ENCODE data around the gene AADAT. TPM values are rescaled to one million over a fixed set of nuclear protein-coding genes. Genes with fewer than 3 reads are reported as not detected.
"Not testable (repeated sequence)": the region's sequence is repeated elsewhere in the genome, so short reads cannot be mapped to it uniquely, and the experiment has no call there.

The AADAT gene
- total RNA-seq, 1 experiment from 2014 or later: 13.3 TPM

DNA sequence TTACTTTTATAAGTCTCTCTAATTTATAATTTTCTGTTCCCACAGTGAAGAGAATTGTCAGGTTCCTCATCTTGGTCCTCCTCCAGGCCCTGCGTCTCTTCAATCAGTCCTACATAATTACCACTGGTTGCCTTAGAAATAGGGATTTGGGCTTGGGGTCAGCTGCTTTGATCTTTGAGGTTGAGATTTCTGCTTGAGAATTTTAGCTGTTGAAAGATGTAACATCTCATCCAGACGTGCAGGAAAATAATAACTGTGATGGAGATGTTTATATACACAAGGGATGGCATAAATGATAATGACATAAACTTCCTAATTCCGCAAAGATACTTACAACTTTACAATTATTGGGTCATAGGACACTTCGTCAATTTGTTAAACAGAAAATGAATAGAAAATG lies 30.3 kb downstream of the AADAT start:
- no peaks in the 10 kb centered on the region for H3K27me3 ChIP-seq
- H3K4me3 ChIP-seq: no peak overlapping the region
- peaks cover 27% of the 10 kb centered on the region for H3K36me3 ChIP-seq
- H3K4me1 ChIP-seq: peaks cover 8% of the 10 kb centered on the region
- no peak overlapping the region for H3K27ac ChIP-seq
- H3K9me3 ChIP-seq (replicated peaks): no peaks in the 10 kb centered on the region
- DNase-seq: no peak

GRCh38 chr4:170058826-170059225 lies 30.9 kb downstream of the AADAT start:
- Histone ChIP-seq H3K9me3 (replicated peaks) (no peaks in the 10 kb centered on the region), H3K36me3 (peaks cover 27% of the 10 kb centered on the region), H3K27ac (no peak overlapping the region), H3K4me3 (no peak overlapping the region), H3K27me3 (no peaks in the 10 kb centered on the region), H3K4me1 (peaks cover 8% of the 10 kb centered on the region)
- no peak for DNase-seq

DNA sequence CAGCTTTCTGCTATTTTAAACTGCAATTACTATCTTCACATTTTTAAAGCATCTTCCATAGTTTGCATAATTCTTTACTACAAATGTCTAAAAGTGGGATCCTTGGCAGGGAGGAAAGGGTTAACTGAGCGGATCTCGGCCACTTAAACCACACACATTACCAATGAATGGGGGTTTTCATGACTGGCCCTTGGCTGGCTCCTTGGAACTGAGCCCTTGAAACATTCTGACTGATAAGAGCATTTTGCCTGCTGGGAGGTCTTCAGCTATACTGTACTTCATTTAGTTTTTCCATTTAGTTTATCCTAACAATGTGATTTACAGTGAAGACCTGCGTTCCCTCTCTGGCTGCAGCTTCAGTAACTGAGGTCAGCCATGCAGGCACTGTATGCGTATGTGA lies 31.9 kb downstream of the AADAT start:
- no peak overlapping the region for H3K4me3 ChIP-seq
- H3K27me3 ChIP-seq: no peaks in the 10 kb centered on the region
- H3K27ac ChIP-seq: no peak overlapping the region
- peaks cover 23% of the 10 kb centered on the region for H3K36me3 ChIP-seq
- peaks cover 8% of the 10 kb centered on the region for H3K4me1 ChIP-seq
- no peaks in the 10 kb centered on the region for H3K9me3 ChIP-seq (replicated peaks)
- DNase-seq: peak; percentile 9 to 36

DNA sequence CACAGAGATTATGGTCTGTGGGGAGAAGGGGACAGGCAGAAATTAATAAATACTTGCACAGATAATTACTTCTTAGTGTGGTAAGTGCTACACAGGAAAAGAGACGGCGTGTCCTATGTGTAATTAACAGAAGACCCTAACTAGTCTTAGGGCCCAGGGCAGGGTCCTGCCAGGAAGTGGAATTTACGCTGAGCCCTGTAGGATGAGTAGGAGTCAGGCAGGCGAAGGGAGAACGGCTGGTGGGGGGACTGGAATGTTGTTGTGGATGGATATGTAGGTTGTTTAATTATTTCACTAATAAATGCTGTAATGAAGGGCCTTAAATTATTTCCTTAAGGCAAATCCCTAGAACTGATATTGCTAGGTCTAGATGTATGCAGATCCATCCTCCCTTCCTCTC lies 36.8 kb downstream of the AADAT start:
- DNase-seq: no peak
- Histone ChIP-seq H3K36me3 (peaks cover 4% of the 10 kb centered on the region; the same call in 1 of the 2 replicates), H3K27me3 (no peaks in the 10 kb centered on the region), H3K9me3 (replicated peaks) (no peaks in the 10 kb centered on the region), H3K4me1 (no peaks in the 10 kb centered on the region), H3K27ac (no peak overlapping the region), H3K4me3 (no peak overlapping the region)

DNA sequence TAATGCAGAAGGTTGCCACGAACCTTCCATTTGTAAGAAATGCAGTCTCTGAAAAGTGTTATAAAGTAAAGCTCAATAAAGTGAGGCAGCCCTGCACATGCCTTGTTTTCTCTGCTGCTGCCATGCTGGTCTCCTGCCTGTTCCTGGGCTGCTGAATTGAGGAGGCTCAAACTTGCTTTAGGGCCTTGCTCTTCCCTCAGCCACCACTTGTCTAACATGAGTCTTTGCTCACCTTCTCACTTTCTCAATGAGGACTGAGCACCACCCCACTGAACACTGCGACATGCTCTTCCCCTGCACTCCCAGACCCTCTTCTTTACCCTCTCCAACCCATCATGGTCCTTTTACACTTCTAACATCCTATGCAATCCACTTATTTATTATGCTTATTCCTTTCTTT lies 38.4 kb downstream of the AADAT start:
- Histone ChIP-seq H3K9me3 (replicated peaks) (no peaks in the 10 kb centered on the region), H3K27ac (no peak overlapping the region), H3K36me3 (no peaks in the 10 kb centered on the region), H3K4me1 (no peaks in the 10 kb centered on the region), H3K27me3 (no peaks in the 10 kb centered on the region), H3K4me3 (no peak overlapping the region)
- DNase-seq: no peak

DNA sequence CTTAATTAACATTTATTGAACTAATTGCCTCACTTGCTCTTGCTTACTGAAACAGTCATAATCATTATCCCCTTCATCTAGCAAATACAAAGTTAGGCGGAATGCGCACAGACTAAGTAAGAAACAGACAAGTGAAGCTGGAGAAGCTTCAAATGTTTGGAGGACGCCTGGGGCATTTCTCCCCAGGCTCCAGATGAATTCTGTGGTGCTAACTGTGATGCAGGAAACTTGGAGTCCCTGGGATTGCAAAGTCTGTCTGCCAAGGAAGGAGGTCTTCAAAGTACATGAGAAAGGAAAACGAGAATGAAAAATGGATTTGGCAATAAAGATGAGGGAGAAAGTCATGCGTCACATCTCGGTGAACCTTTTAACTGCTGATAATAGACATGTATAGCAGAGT lies 40.0 kb downstream of the AADAT start:
- H3K4me3 ChIP-seq: no peak overlapping the region
- H3K27me3 ChIP-seq: no peaks in the 10 kb centered on the region
- H3K27ac ChIP-seq: no peak overlapping the region
- no peak for DNase-seq
- H3K36me3 ChIP-seq: no peaks in the 10 kb centered on the region
- no peaks in the 10 kb centered on the region for H3K9me3 ChIP-seq (replicated peaks)
- no peaks in the 10 kb centered on the region for H3K4me1 ChIP-seq

- no peaks in the 10 kb centered on the region for H3K36me3 ChIP-seq
- DNase-seq: peak; percentile 34 to 72
- H3K4me3 ChIP-seq: no peak overlapping the region
- H3K9me3 ChIP-seq (replicated peaks): no peaks in the 10 kb centered on the region
- H3K27me3 ChIP-seq: no peaks in the 10 kb centered on the region
- H3K27ac ChIP-seq: no peak overlapping the region
- H3K4me1 ChIP-seq: no peaks in the 10 kb centered on the region
These were observed 41.9 kb downstream of the AADAT start for GRCh38 chr4:170047771-170048354.

- not testable (repeated sequence) for H3K27me3 ChIP-seq; H3K36me3 ChIP-seq; DNase-seq; H3K9me3 ChIP-seq (replicated peaks); H3K27ac ChIP-seq; H3K4me1 ChIP-seq; H3K4me3 ChIP-seq
These were observed 43.6 kb downstream of the AADAT start for GRCh38 chr4:170046156-170046555.

DNA sequence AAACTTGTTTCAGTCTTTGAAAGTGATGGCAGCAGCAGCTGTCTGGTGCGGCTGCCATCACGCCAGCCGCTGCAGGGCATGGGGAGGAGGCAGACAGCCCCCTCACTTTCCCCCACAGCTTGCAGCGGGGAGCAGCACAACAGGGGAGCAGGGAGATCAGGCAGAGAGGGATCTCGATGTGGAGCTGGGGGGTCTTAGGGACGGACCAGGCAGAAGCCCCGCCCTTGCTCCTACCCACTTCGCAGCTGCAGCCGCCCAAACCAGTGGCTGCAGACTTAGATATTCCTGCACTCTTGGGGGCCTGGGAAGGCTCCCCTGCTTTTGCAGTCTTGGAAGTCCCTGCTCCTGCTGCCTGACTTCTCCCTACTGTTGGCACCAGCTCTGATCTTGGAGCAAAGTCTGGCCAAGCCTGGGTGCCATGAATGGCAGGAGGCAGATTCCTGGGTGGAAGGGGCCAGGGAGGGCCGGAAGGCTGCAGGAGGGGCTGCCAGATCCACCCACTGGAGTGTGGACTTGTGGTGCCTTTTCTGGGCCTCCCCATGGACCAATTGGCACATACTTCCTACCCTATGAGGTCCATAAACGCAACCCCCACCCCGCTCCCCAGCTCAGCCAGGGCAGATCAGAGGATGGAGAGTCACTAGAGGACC lies 49.6 kb downstream of the AADAT start:
- Histone ChIP-seq H3K4me3 (no peak overlapping the region), H3K4me1 (no peaks in the 10 kb centered on the region), H3K27me3 (no peaks in the 10 kb centered on the region), H3K9me3 (replicated peaks) (no peaks in the 10 kb centered on the region), H3K27ac (no peak overlapping the region), H3K36me3 (no peaks in the 10 kb centered on the region)
- DNase-seq: no peak

GRCh38 chr4:170038769-170039168 lies 51.0 kb downstream of the AADAT start:
- H3K9me3 ChIP-seq (replicated peaks): no peaks in the 10 kb centered on the region
- no peaks in the 10 kb centered on the region for H3K4me1 ChIP-seq
- no peak overlapping the region for H3K4me3 ChIP-seq
- H3K27ac ChIP-seq: no peak overlapping the region
- H3K36me3 ChIP-seq: no peaks in the 10 kb centered on the region
- no peak for DNase-seq
- H3K27me3 ChIP-seq: no peaks in the 10 kb centered on the region

DNA sequence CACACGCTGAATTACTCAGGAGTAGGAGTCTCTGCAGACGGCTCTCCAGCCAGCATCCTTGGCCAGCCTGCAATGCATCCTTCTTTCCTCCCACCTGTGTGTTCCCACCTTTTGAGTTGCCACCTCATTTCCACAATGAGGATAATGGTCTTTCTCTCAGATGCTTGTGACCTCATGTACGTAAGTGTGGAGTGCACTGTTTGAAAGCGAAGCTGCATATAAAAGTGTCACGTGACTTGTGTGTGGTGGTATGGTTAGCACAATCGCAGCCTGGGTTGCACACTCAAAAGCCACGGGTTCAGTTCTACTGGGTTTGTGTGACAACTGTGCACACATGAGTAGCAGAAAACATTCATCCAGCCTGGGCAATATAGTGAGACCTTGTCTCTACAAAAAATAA lies 51.5 kb downstream of the AADAT start:
- Histone ChIP-seq H3K4me3 (no peak overlapping the region), H3K4me1 (no peaks in the 10 kb centered on the region), H3K9me3 (replicated peaks) (no peaks in the 10 kb centered on the region), H3K27ac (no peak overlapping the region), H3K36me3 (no peaks in the 10 kb centered on the region), H3K27me3 (no peaks in the 10 kb centered on the region)
- no peak for DNase-seq

DNA sequence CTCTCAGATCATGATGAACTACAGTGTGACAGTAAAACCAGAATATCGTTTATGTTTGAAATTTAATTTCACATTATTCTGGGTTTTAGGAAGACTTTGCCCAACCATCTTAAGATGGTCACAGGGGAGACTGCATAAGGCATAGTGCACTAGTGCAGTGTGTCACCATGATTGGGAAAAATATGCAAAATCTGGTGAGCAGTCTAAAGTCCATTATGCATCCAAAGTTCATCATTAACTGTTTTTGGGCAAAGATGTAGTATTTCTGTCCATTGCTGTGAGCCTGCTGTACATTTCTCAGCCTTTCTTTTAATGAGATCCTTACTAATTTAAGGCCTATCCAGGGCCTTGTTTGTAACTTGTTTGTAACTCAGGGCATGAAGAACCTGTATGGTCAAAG lies 52.3 kb downstream of the AADAT start:
- no peak overlapping the region for H3K4me3 ChIP-seq
- H3K27me3 ChIP-seq: no peaks in the 10 kb centered on the region
- no peaks in the 10 kb centered on the region for H3K36me3 ChIP-seq
- no peak overlapping the region for H3K27ac ChIP-seq
- H3K4me1 ChIP-seq: no peaks in the 10 kb centered on the region
- no peaks in the 10 kb centered on the region for H3K9me3 ChIP-seq (replicated peaks)
- DNase-seq: no peak

DNA sequence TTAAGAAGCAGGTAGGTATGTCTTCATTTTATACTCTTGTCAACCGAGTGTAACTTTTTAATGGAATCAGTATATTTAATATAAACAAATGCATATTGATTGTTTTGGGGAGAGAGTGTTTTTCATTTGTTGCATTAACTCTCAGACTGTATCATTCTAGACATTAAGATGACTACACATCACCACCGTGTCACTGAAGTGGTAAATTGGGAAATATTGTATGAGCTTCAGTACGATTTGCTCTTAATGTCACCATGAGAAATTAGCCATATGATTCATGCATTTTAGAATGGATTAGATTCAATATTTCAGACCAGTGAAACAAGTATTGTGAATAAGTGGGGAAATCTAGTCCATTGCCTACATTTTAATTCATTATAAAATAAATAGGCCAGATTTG lies 53.9 kb downstream of the AADAT start:
- no peaks in the 10 kb centered on the region for H3K4me1 ChIP-seq
- DNase-seq: no peak
- no peaks in the 10 kb centered on the region for H3K36me3 ChIP-seq
- H3K4me3 ChIP-seq: no peak overlapping the region
- H3K9me3 ChIP-seq (replicated peaks): no peaks in the 10 kb centered on the region
- H3K27me3 ChIP-seq: no peaks in the 10 kb centered on the region
- no peak overlapping the region for H3K27ac ChIP-seq

GRCh38 chr4:170035231-170035630 lies 54.5 kb downstream of the AADAT start:
- no peak for DNase-seq
- Histone ChIP-seq H3K27ac (no peak overlapping the region), H3K9me3 (replicated peaks) (no peaks in the 10 kb centered on the region), H3K4me3 (no peak overlapping the region), H3K36me3 (no peaks in the 10 kb centered on the region), H3K27me3 (no peaks in the 10 kb centered on the region), H3K4me1 (no peaks in the 10 kb centered on the region)

DNA sequence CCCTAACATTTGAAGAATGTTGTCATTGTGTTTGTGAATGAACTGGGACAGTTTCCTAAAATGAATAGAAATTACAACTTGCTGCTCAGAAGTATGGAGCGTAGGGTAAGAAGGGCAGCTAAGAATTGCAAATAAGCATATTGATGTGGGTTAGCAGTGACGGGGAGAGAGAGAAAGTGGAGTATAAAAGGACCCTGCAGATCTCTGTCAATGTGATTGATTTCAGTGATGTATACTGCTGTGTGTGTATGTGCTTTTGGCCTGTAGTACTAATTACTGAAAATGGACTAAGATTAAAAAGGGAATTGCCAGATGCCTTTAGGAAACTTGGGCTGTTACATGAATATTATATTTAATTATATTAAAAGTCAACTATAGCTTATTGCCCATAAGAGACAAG lies 55.8 kb downstream of the AADAT start:
- DNase-seq: no peak
- Histone ChIP-seq H3K9me3 (replicated peaks) (no peaks in the 10 kb centered on the region), H3K27ac (no peak overlapping the region), H3K27me3 (no peaks in the 10 kb centered on the region), H3K4me3 (no peak overlapping the region), H3K36me3 (no peaks in the 10 kb centered on the region), H3K4me1 (no peaks in the 10 kb centered on the region)

DNA sequence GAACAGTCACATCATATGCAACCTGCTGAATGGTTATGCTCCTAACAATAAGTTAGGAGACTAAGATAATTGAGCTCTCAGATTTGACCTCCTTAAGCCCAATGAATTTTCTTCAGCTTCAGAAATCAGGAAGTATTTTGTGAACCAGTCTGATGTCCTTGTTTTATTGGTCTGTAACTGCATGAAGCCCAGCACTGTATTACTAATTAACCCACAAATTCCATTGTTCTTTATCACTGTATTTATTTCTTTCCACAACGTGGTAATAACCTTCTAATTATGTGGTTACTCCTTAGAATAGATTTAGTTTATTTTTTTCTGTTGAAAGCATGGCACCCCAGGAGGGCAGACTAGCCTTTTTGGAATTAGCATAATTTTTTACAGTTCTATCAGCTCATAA lies 59.6 kb downstream of the AADAT start:
- Histone ChIP-seq H3K27ac (no peak overlapping the region), H3K4me1 (no peaks in the 10 kb centered on the region), H3K4me3 (no peak overlapping the region), H3K27me3 (no peaks in the 10 kb centered on the region), H3K9me3 (replicated peaks) (no peaks in the 10 kb centered on the region), H3K36me3 (no peaks in the 10 kb centered on the region)
- DNase-seq: no peak

Measured in SJCRH30 (cell line).